Suprapubic skin (tissue), 4 donors: ENCODE data around the gene LNX2. TPM values are rescaled to one million over a fixed set of nuclear protein-coding genes. Genes with fewer than 3 reads are reported as not detected.
A peak's percentile ranks its signal among the peaks of the same experiment; 100 is the strongest.

Source experiments
- DNase-seq, 2 donors: peaks; one replicate each; pipeline ENCODE4 v3.0.0-alpha.2; 2019; ENCODE audit warnings: low spot score in 2 of 2
- H3K27ac ChIP-seq: fragments of 200-600 bp; sonication (generic); one replicate; pipeline ENCODE4 v1.5.1; 2019
- H3K27me3 ChIP-seq: fragments of 200-600 bp; sonication (generic); one replicate; pipeline ENCODE4 v1.5.1; 2019
- H3K36me3 ChIP-seq: fragments of 200-600 bp; sonication (generic); one replicate; pipeline ENCODE4 v1.5.1; 2019
- H3K4me1 ChIP-seq: fragments of 200-600 bp; sonication (generic); one replicate; pipeline ENCODE4 v1.5.1; 2019
- H3K4me3 ChIP-seq: fragments of 200-600 bp; sonication (generic); one replicate; pipeline ENCODE4 v1.5.1; 2019; ENCODE audit warnings: mild to moderate bottlenecking
- H3K9me3 ChIP-seq: fragments of 200-600 bp; sonication (generic); one replicate; pipeline ENCODE4 v1.5.1; 2019
- CTCF ChIP-seq, 2 donors: fragments of 200-600 bp in 1 of 2; fragments of 450-650 bp in 1 of 2; sonication (generic) in 1 of 2; IDR thresholded peaks; one replicate each; pipeline ENCODE4 v1.5.1; 2016 to 2019; ENCODE audit warnings: antibody characterized with exemption in 2 of 2, mild to moderate bottlenecking in 1 of 2, moderate library complexity in 1 of 2
- EP300 ChIP-seq: sonication (generic); formaldehyde crosslinking; IDR thresholded peaks from one replicate; pipeline ENCODE4 v1.6.1; 2017; ENCODE audit warnings: antibody characterized with exemption
- POLR2A ChIP-seq, 2 donors: fragments of 450-650 bp; IDR thresholded peaks; one replicate each; pipeline ENCODE4 v1.6.1; 2017; ENCODE audit warnings: antibody characterized with exemption in 2 of 2, mild to moderate bottlenecking in 2 of 2, moderate library complexity in 2 of 2
- POLR2AphosphoS5 ChIP-seq, 3 donors: sonication (generic); formaldehyde crosslinking; IDR thresholded peaks; one replicate each; pipeline ENCODE4 v1.6.1; 2017; ENCODE audit warnings: antibody characterized with exemption in 3 of 3
- WGBS: methylation state at CpG from one replicate; pipeline ENCODE4 v1.1.5; 2018; 5-methylcytosine and 5-hydroxymethylcytosine counted together
- total RNA-seq, 4 donors: library from RNA; depleted of rRNA; stranded (reverse); fragments of >200 nt; gene quantifications; one replicate each; pipeline ENCODE4 v1.1.0, GENCODE V29; 2016

LNX2 gene
- total RNA-seq, 4 donors from 2014 or later, result 11.2 to 15.9 (median 13.6) TPM

- no peaks in the 10 kb centered on the region for H3K27me3 ChIP-seq
- TF ChIP-seq EP300 (no peak), CTCF (IDR thresholded peaks at IDR 0.05) (no peak), POLR2A (IDR thresholded peaks at IDR 0.05) (no peak), POLR2AphosphoS5 (IDR thresholded peaks at IDR 0.05) (no peak)
- H3K36me3 ChIP-seq, result peaks cover 38% of the 10 kb centered on the region
- H3K27ac ChIP-seq, result no peak overlapping the region
- DNase-seq, result no peak
- no peak overlapping the region for H3K4me3 ChIP-seq
- WGBS, result 96% methylated on average over 11 of the region's 11 CpGs
- no peaks in the 10 kb centered on the region for H3K4me1 ChIP-seq
- H3K9me3 ChIP-seq, result no peaks in the 10 kb centered on the region
These were observed 57.9 kb downstream of the LNX2 start for GRCh38 chr13:27562457-27562856.

- DNase-seq, result no peak
- H3K9me3 ChIP-seq, result no peaks in the 10 kb centered on the region
- TF ChIP-seq EP300 (no peak), POLR2A (IDR thresholded peaks at IDR 0.05) (no peak), CTCF (IDR thresholded peaks at IDR 0.05) (no peak), POLR2AphosphoS5 (IDR thresholded peaks at IDR 0.05) (no peak)
- H3K27ac ChIP-seq, result no peak overlapping the region
- H3K4me3 ChIP-seq, result no peak overlapping the region
- no peaks in the 10 kb centered on the region for H3K4me1 ChIP-seq
- 76% methylated on average over 2 of the region's 2 CpGs for WGBS
- H3K27me3 ChIP-seq, result no peaks in the 10 kb centered on the region
- peaks cover 29% of the 10 kb centered on the region for H3K36me3 ChIP-seq
These were observed 60.6 kb downstream of the LNX2 start for GRCh38 chr13:27559719-27560118.

- Histone ChIP-seq H3K4me1 (no peaks in the 10 kb centered on the region), H3K9me3 (no peaks in the 10 kb centered on the region), H3K27me3 (no peaks in the 10 kb centered on the region), H3K4me3 (no peak overlapping the region), H3K27ac (no peak overlapping the region), H3K36me3 (peaks cover 36% of the 10 kb centered on the region)
- 67% methylated on average over 2 of the region's 2 CpGs for WGBS
- no peak for DNase-seq
- TF ChIP-seq CTCF (IDR thresholded peaks at IDR 0.05) (no peak), POLR2A (IDR thresholded peaks at IDR 0.05) (no peak), EP300 (no peak), POLR2AphosphoS5 (IDR thresholded peaks at IDR 0.05) (no peak)
These were observed 64.2 kb downstream of the LNX2 start for GRCh38 chr13:27556109-27556508.

- Histone ChIP-seq H3K4me3 (no peak overlapping the region), H3K27me3 (no peaks in the 10 kb centered on the region), H3K36me3 (peaks cover 55% of the 10 kb centered on the region), H3K4me1 (no peaks in the 10 kb centered on the region), H3K9me3 (no peaks in the 10 kb centered on the region), H3K27ac (no peak overlapping the region)
- TF ChIP-seq POLR2AphosphoS5 (IDR thresholded peaks at IDR 0.05) (no peak), CTCF (IDR thresholded peaks at IDR 0.05) (no peak), EP300 (no peak)
- WGBS, result 85% methylated on average over 4 of the region's 4 CpGs
- no peak for DNase-seq
These were observed 68.8 kb downstream of the LNX2 start for GRCh38 chr13:27551562-27551961.

- no peak for TF ChIP-seq CTCF (IDR thresholded peaks at IDR 0.05)
- TF ChIP-seq POLR2AphosphoS5 (IDR thresholded peaks at IDR 0.05), result no peak
- no peak for TF ChIP-seq EP300
- TF ChIP-seq POLR2A (IDR thresholded peaks at IDR 0.05), result no peak
- no peak for DNase-seq
- Histone ChIP-seq H3K27ac (peak overlapping the region; percentile 15), H3K27me3 (no peaks in the 10 kb centered on the region), H3K4me1 (no peaks in the 10 kb centered on the region), H3K9me3 (no peaks in the 10 kb centered on the region), H3K36me3 (peaks cover 44% of the 10 kb centered on the region), H3K4me3 (no peak overlapping the region)
- 93% methylated on average over 8 of the region's 8 CpGs for WGBS
These were observed 70.8 kb downstream of the LNX2 start for GRCh38 chr13:27549406-27549981.
